Body of pancreas (tissue), 4 donors: Measurements from ENCODE around the gene OSBPL10. TPM values are rescaled to one million over a fixed set of nuclear protein-coding genes. Genes with fewer than 3 reads are reported as not detected.

Source experiments
- ATAC-seq: fragments of 150-250 bp; one replicate; pipeline ENCODE4 v1.9.1; 2016
- DNase-seq, 4 donors: peaks; one replicate each; pipeline ENCODE4 v3.0.0-alpha.2; 2019
- H3K27ac ChIP-seq, 4 donors: fragments of 200-600 bp; sonication (generic); 1 replicate in 3 of 4; 2 replicates in 1 of 4; pipeline versions ENCODE4 v1.5.1 to v1.6.1; 2016 to 2019; ENCODE audit warnings: mild to moderate bottlenecking in 1 of 4, mixed read lengths in 1 of 4, moderate library complexity in 1 of 4
- H3K27me3 ChIP-seq, 2 donors: fragments of 200-600 bp; sonication (generic); one replicate each; pipeline ENCODE4 v1.6.0; 2016; ENCODE audit warnings: mild to moderate bottlenecking in 1 of 2
- H3K36me3 ChIP-seq, 2 donors: fragments of 200-600 bp; sonication (generic); replicated peaks in 1 of 2; 2 replicates each; pipeline ENCODE4 v1.5.1; 2016; ENCODE audit warnings: low read depth in 2 of 2; ENCODE audit not compliant: insufficient read depth in 1 of 2
- H3K4me1 ChIP-seq: fragments of 200-600 bp; sonication (generic); one replicate; pipeline ENCODE4 v1.6.0; 2016
- H3K4me3 ChIP-seq, 2 donors: fragments of 200-600 bp; sonication (generic); 1 replicate in 1 of 2; 2 replicates in 1 of 2; pipeline ENCODE4 v1.5.1; 2016 to 2019
- H3K9me3 ChIP-seq, 3 donors: fragments of 200-600 bp; sonication (generic); 1 replicate in 2 of 3; 2 replicates in 1 of 3; pipeline ENCODE4 v1.5.1; 2016
- CTCF ChIP-seq, 7 experiments: fragments of 450-650 bp in 4 of 7; fragments of 200-600 bp in 3 of 7; sonication (generic) in 3 of 7; IDR thresholded peaks; one replicate each; pipeline ENCODE4 v1.5.1; 2016 to 2019; ENCODE audit warnings: antibody characterized with exemption in 7 of 7
- POLR2A ChIP-seq, 3 donors: fragments of 450-650 bp; IDR thresholded peaks; one replicate each; pipeline ENCODE4 v1.6.1; 2016; ENCODE audit warnings: antibody characterized with exemption in 3 of 3, mild to moderate bottlenecking in 2 of 3
- WGBS, 2 donors: methylation state at CpG; one replicate each; pipeline ENCODE4 v1.1.5; 2017; 5-methylcytosine and 5-hydroxymethylcytosine counted together
- intact Hi-C: fragments of 100-400 bp; cut with DNase I; formaldehyde crosslinking; loops from one replicate; pipeline ENCODE4 v1.15.1; 2023
- total RNA-seq, 2 donors: library from RNA; depleted of rRNA; stranded (reverse); fragments of >200 nt; gene quantifications; one replicate each; pipeline ENCODE4 v1.1.0, GENCODE V29; 2016

Gene OSBPL10
- total RNA-seq, 2 donors from 2014 or later: 3.4 to 27.0 TPM

GRCh38 chr3:31911643-31912042, 69.4 kb downstream of the OSBPL10 start:
- Histone ChIP-seq H3K27me3 (no peaks in the 10 kb centered on the region), H3K27ac (no peak overlapping the region), H3K4me3 (no peak overlapping the region), H3K36me3 (no peaks in the 10 kb centered on the region), H3K4me1 (peaks cover 10% of the 10 kb centered on the region), H3K9me3 (no peaks in the 10 kb centered on the region)
- DNase-seq (no peak), ATAC-seq (no peak)
- intact Hi-C loops: no loop called here
- 91 to 96% methylated on average over 3 of the region's 3 CpGs for WGBS, 2 donors
- TF ChIP-seq POLR2A (IDR thresholded peaks at IDR 0.05) (no peak), CTCF (IDR thresholded peaks at IDR 0.05) (no peak)

GRCh38 chr3:31911124-31911523, 69.9 kb downstream of the OSBPL10 start:
- H3K27ac ChIP-seq: no peak overlapping the region
- H3K27me3 ChIP-seq: no peaks in the 10 kb centered on the region
- WGBS, 2 donors: 84 to 95% methylated on average over 3 of the region's 3 CpGs
- ATAC-seq (no peak), DNase-seq (no peak)
- H3K36me3 ChIP-seq: no peaks in the 10 kb centered on the region
- H3K9me3 ChIP-seq: no peaks in the 10 kb centered on the region
- TF ChIP-seq POLR2A (IDR thresholded peaks at IDR 0.05): no peak
- TF ChIP-seq CTCF (IDR thresholded peaks at IDR 0.05): no peak
- intact Hi-C loops: no loop called here
- no peak overlapping the region for H3K4me3 ChIP-seq
- H3K4me1 ChIP-seq: peaks cover 10% of the 10 kb centered on the region

GRCh38 chr3:31909455-31909854, 71.6 kb downstream of the OSBPL10 start:
- intact Hi-C loops: no loop called here
- WGBS, 2 donors: 89 to 91% methylated on average over 7 of the region's 7 CpGs
- H3K9me3 ChIP-seq: no peaks in the 10 kb centered on the region
- no peaks in the 10 kb centered on the region for H3K27me3 ChIP-seq
- TF ChIP-seq POLR2A (IDR thresholded peaks at IDR 0.05): no peak
- DNase-seq (no peak), ATAC-seq (no peak)
- no peaks in the 10 kb centered on the region for H3K36me3 ChIP-seq
- H3K4me3 ChIP-seq: no peak overlapping the region
- H3K27ac ChIP-seq: no peak overlapping the region
- H3K4me1 ChIP-seq: peaks cover 10% of the 10 kb centered on the region

- Histone ChIP-seq H3K4me1 (peaks cover 10% of the 10 kb centered on the region), H3K27ac (no peak overlapping the region), H3K9me3 (no peaks in the 10 kb centered on the region), H3K27me3 (no peaks in the 10 kb centered on the region), H3K36me3 (no peaks in the 10 kb centered on the region), H3K4me3 (no peak overlapping the region)
- WGBS, 2 donors: 49 to 55% methylated on average over 5 of the region's 5 CpGs
- DNase-seq (no peak), ATAC-seq (no peak)
- intact Hi-C loops: no loop called here
- no peak for TF ChIP-seq CTCF (IDR thresholded peaks at IDR 0.05)
- no peak for TF ChIP-seq POLR2A (IDR thresholded peaks at IDR 0.05)
Observed at GRCh38 chr3:31908391-31909097, 72.5 kb downstream of the OSBPL10 start.

- 67 to 90% methylated on average over 1 of the region's 1 CpG for WGBS, 2 donors
- DNase-seq (no peak), ATAC-seq (no peak)
- Histone ChIP-seq H3K4me1 (peaks cover 10% of the 10 kb centered on the region), H3K4me3 (no peak overlapping the region), H3K27ac (no peak overlapping the region), H3K27me3 (no peaks in the 10 kb centered on the region), H3K36me3 (no peaks in the 10 kb centered on the region), H3K9me3 (no peaks in the 10 kb centered on the region)
- intact Hi-C loops: no loop called here
- TF ChIP-seq CTCF (IDR thresholded peaks at IDR 0.05): no peak
Observed at GRCh38 chr3:31906182-31906581, 74.9 kb downstream of the OSBPL10 start.
